Body of pancreas (tissue), 4 donors: ENCODE measurements around the gene RBM20. TPM values are rescaled to one million over a fixed set of nuclear protein-coding genes. Genes with fewer than 3 reads are reported as not detected.

Experiments used
- ATAC-seq: fragments of 150-250 bp; one replicate; pipeline ENCODE4 v1.9.1; 2016
- DNase-seq, 4 donors: peaks; one replicate each; pipeline ENCODE4 v3.0.0-alpha.2; 2019
- H3K27ac ChIP-seq, 4 donors: fragments of 200-600 bp; sonication (generic); 1 replicate in 3 of 4; 2 replicates in 1 of 4; pipeline versions ENCODE4 v1.5.1 to v1.6.1; 2016 to 2019; ENCODE audit warnings: mild to moderate bottlenecking in 1 of 4, mixed read lengths in 1 of 4, moderate library complexity in 1 of 4
- H3K27me3 ChIP-seq, 2 donors: fragments of 200-600 bp; sonication (generic); one replicate each; pipeline ENCODE4 v1.6.0; 2016; ENCODE audit warnings: mild to moderate bottlenecking in 1 of 2
- H3K36me3 ChIP-seq, 2 donors: fragments of 200-600 bp; sonication (generic); replicated peaks in 1 of 2; 2 replicates each; pipeline ENCODE4 v1.5.1; 2016; ENCODE audit warnings: low read depth in 2 of 2; ENCODE audit not compliant: insufficient read depth in 1 of 2
- H3K4me1 ChIP-seq: fragments of 200-600 bp; sonication (generic); one replicate; pipeline ENCODE4 v1.6.0; 2016
- H3K4me3 ChIP-seq, 2 donors: fragments of 200-600 bp; sonication (generic); 1 replicate in 1 of 2; 2 replicates in 1 of 2; pipeline ENCODE4 v1.5.1; 2016 to 2019
- H3K9me3 ChIP-seq, 3 donors: fragments of 200-600 bp; sonication (generic); 1 replicate in 2 of 3; 2 replicates in 1 of 3; pipeline ENCODE4 v1.5.1; 2016
- POLR2A ChIP-seq, 3 donors: fragments of 450-650 bp; IDR thresholded peaks; one replicate each; pipeline ENCODE4 v1.6.1; 2016; ENCODE audit warnings: antibody characterized with exemption in 3 of 3, mild to moderate bottlenecking in 2 of 3
- WGBS, 2 donors: methylation state at CpG; one replicate each; pipeline ENCODE4 v1.1.5; 2017; 5-methylcytosine and 5-hydroxymethylcytosine counted together
- intact Hi-C: fragments of 100-400 bp; cut with DNase I; formaldehyde crosslinking; loops from one replicate; pipeline ENCODE4 v1.15.1; 2023
- total RNA-seq, 2 donors: library from RNA; depleted of rRNA; stranded (reverse); fragments of >200 nt; gene quantifications; one replicate each; pipeline ENCODE4 v1.1.0, GENCODE V29; 2016
- TF ChIP-seq, protein P1 (sequence below), 7 experiments: fragments of 450-650 bp in 4 of 7; fragments of 200-600 bp in 3 of 7; sonication (generic) in 3 of 7; IDR thresholded peaks; one replicate each; pipeline ENCODE4 v1.5.1; 2016 to 2019; ENCODE audit warnings: antibody characterized with exemption in 7 of 7

Gene RBM20
- total RNA-seq, 2 donors from 2014 or later, result 14.5 to 39.4 TPM

GRCh38 chr10:110651044-110651958, 7.2 kb downstream of the RBM20 start:
- Histone ChIP-seq H3K27me3 (no peaks in the 10 kb centered on the region), H3K9me3 (no peaks in the 10 kb centered on the region), H3K36me3 (no peaks in the 10 kb centered on the region), H3K27ac (no peak overlapping the region), H3K4me3 (no peak overlapping the region), H3K4me1 (no peaks in the 10 kb centered on the region)
- ATAC-seq (no peak), DNase-seq (no peak)
- TF ChIP-seq POLR2A (IDR thresholded peaks at IDR 0.05), result no peak
- TF ChIP-seq, protein P1, sequence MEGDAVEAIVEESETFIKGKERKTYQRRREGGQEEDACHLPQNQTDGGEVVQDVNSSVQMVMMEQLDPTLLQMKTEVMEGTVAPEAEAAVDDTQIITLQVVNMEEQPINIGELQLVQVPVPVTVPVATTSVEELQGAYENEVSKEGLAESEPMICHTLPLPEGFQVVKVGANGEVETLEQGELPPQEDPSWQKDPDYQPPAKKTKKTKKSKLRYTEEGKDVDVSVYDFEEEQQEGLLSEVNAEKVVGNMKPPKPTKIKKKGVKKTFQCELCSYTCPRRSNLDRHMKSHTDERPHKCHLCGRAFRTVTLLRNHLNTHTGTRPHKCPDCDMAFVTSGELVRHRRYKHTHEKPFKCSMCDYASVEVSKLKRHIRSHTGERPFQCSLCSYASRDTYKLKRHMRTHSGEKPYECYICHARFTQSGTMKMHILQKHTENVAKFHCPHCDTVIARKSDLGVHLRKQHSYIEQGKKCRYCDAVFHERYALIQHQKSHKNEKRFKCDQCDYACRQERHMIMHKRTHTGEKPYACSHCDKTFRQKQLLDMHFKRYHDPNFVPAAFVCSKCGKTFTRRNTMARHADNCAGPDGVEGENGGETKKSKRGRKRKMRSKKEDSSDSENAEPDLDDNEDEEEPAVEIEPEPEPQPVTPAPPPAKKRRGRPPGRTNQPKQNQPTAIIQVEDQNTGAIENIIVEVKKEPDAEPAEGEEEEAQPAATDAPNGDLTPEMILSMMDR (IDR thresholded peaks at IDR 0.05), result no peak
- intact Hi-C loops, result no loop called here
- WGBS, 2 donors, result 49 to 55% methylated on average over 9 to 12 of the region's 12 CpGs

DNA sequence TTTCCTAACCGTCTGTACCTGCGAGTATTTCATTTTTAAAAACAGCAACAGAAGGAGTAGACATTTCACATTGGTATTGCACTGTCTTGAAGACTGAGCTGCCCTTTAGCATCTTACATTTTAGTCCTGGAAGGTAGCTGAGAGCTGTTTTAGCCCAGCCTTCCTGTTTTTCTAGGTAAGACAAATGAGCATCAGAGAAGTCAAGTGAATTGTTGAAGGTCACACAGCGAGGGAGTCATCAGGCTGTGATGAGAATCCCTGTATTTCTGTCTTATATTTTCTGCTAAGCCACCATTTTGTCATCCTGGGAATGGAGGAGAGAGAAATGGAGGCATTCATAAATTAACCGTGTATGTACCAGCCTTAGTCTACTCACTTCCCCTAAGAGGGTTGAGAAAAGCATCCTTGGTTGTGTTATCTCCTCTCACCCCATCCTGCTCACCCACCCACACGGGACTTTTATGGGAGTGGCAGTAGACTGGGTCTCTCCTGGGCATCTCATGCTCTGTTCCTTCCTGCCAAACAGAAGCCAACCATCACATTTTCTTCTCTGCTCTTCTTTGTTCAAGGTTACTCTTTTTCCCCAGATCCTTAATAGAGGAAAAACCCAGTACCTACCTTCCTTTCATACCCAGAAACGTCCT, 8.5 kb downstream of the RBM20 start:
- Histone ChIP-seq H3K27me3 (no peaks in the 10 kb centered on the region), H3K4me3 (no peak overlapping the region), H3K9me3 (no peaks in the 10 kb centered on the region), H3K4me1 (no peaks in the 10 kb centered on the region), H3K27ac (no peak overlapping the region), H3K36me3 (no peaks in the 10 kb centered on the region)
- TF ChIP-seq, protein P1 (IDR thresholded peaks at IDR 0.05), result no peak
- TF ChIP-seq POLR2A (IDR thresholded peaks at IDR 0.05), result no peak
- no peak for DNase-seq
- ATAC-seq, result no peak
- intact Hi-C loops, result no loop called here
- WGBS, 2 donors, result 63 to 64% methylated on average over 6 of the region's 6 CpGs

GRCh38 chr10:110655320-110655719, 11.2 kb downstream of the RBM20 start:
- TF ChIP-seq, protein P1 (IDR thresholded peaks at IDR 0.05), result no peak
- TF ChIP-seq POLR2A (IDR thresholded peaks at IDR 0.05), result no peak
- no peak for DNase-seq
- H3K4me1 ChIP-seq, result no peaks in the 10 kb centered on the region
- no peak overlapping the region for H3K4me3 ChIP-seq
- H3K27me3 ChIP-seq, result no peaks in the 10 kb centered on the region
- intact Hi-C loops, result no loop called here
- H3K9me3 ChIP-seq, result no peaks in the 10 kb centered on the region
- WGBS, 2 donors, result 41 to 46% methylated on average over 1 of the region's 1 CpG
- no peak for ATAC-seq
- H3K27ac ChIP-seq, result no peak overlapping the region
- H3K36me3 ChIP-seq, result no peaks in the 10 kb centered on the region

GRCh38 chr10:110656612-110657011, 12.5 kb downstream of the RBM20 start:
- 78 to 88% methylated on average over 4 of the region's 4 CpGs for WGBS, 2 donors
- no peak overlapping the region for H3K27ac ChIP-seq
- H3K4me1 ChIP-seq, result no peaks in the 10 kb centered on the region
- H3K36me3 ChIP-seq, result no peaks in the 10 kb centered on the region
- intact Hi-C loops, result no loop called here
- no peaks in the 10 kb centered on the region for H3K9me3 ChIP-seq
- no peak for TF ChIP-seq POLR2A (IDR thresholded peaks at IDR 0.05)
- TF ChIP-seq, protein P1 (IDR thresholded peaks at IDR 0.05), result no peak
- H3K27me3 ChIP-seq, result no peaks in the 10 kb centered on the region
- H3K4me3 ChIP-seq, result no peak overlapping the region
- DNase-seq (no peak), ATAC-seq (no peak)
